Breast epithelium (tissue), 4 donors: Measurements from ENCODE around the gene DYNLT1. TPM values are rescaled to one million over a fixed set of nuclear protein-coding genes. Genes with fewer than 3 reads are reported as not detected.
"Not testable (repeated sequence)": the region's sequence is repeated elsewhere in the genome, so short reads cannot be mapped to it uniquely, and the experiment has no call there.

ENCODE experiments used
- DNase-seq, 2 donors: peaks; one replicate each; pipeline ENCODE4 v3.0.0-alpha.2; 2019; ENCODE audit warnings: low spot score in 2 of 2
- H3K27ac ChIP-seq, 2 donors: fragments of 200-600 bp; sonication (generic) in 1 of 2; one replicate each; pipeline ENCODE4 v1.5.1; 2016 to 2019; ENCODE audit warnings: mild to moderate bottlenecking in 1 of 2
- H3K27me3 ChIP-seq, 2 donors: fragments of 200-600 bp; sonication (generic) in 1 of 2; one replicate each; pipeline versions ENCODE4 v1.5.1 to v1.6.0; 2017 to 2019; ENCODE audit warnings: control low read depth in 1 of 2, mild to moderate bottlenecking in 1 of 2
- H3K36me3 ChIP-seq: fragments of 200-600 bp; one replicate; pipeline ENCODE4 v1.5.1; 2019
- H3K4me1 ChIP-seq, 2 donors: fragments of 200-600 bp; sonication (generic); one replicate each; pipeline ENCODE4 v1.5.1; 2016 to 2019; ENCODE audit warnings: control low read depth in 1 of 2
- H3K4me3 ChIP-seq, 3 donors: fragments of 200-600 bp; sonication (generic); 1 replicate in 2 of 3; 2 replicates in 1 of 3; pipeline ENCODE4 v1.5.1; 2016 to 2019; ENCODE audit warnings: mild to moderate bottlenecking in 3 of 3, moderate library complexity in 2 of 3
- H3K9me3 ChIP-seq, 2 donors: fragments of 200-600 bp; sonication (generic) in 1 of 2; one replicate each; pipeline ENCODE4 v1.5.1; 2016 to 2019; ENCODE audit warnings: control low read depth in 1 of 2
- CTCF ChIP-seq, 3 donors: fragments of 450-650 bp; IDR thresholded peaks; one replicate each; pipeline ENCODE4 v1.5.1; 2016 to 2017; ENCODE audit warnings: antibody characterized with exemption in 3 of 3, mild to moderate bottlenecking in 3 of 3, moderate library complexity in 3 of 3
- POLR2A ChIP-seq: fragments of 450-650 bp; IDR thresholded peaks from one replicate; pipeline ENCODE4 v1.6.1; 2016; ENCODE audit warnings: antibody characterized with exemption, mild to moderate bottlenecking, moderate library complexity
- POLR2AphosphoS5 ChIP-seq, 3 donors: sonication (generic); formaldehyde crosslinking; IDR thresholded peaks; one replicate each; pipeline ENCODE4 v1.6.1; 2017; ENCODE audit warnings: antibody characterized with exemption in 3 of 3
- intact Hi-C: fragments of 100-400 bp; cut with DNase I; formaldehyde crosslinking; loops from one replicate; pipeline ENCODE4 v1.15.1; 2023; ENCODE audit warnings: low total_unique reads
- total RNA-seq, 3 donors: library from RNA; depleted of rRNA; stranded (reverse); fragments of >200 nt; gene quantifications; one replicate each; pipeline ENCODE4 v1.1.0, GENCODE V29; 2016

The DYNLT1 gene
- total RNA-seq, 3 donors from 2014 or later: 48.2 to 76.1 (median 73.4) TPM

- no peak overlapping the region for H3K27ac ChIP-seq
- TF ChIP-seq CTCF (IDR thresholded peaks at IDR 0.05): no peak
- H3K4me1 ChIP-seq: peaks cover 4 to 11% of the 10 kb centered on the region in 2 donors
- no peak overlapping the region for H3K4me3 ChIP-seq
- H3K27me3 ChIP-seq: no peaks in the 10 kb centered on the region
- no peaks in the 10 kb centered on the region for H3K36me3 ChIP-seq
- DNase-seq: no peak
- H3K9me3 ChIP-seq: no peaks in the 10 kb centered on the region
- intact Hi-C loops: no loop called here
Measured at GRCh38 chr6:158638324-158638854, 6.2 kb downstream of the DYNLT1 start.

GRCh38 chr6:158636778-158637177 lies 7.8 kb downstream of the DYNLT1 start:
- peaks cover 0 to under 1% of the 10 kb centered on the region in 2 donors for H3K4me1 ChIP-seq
- intact Hi-C loops: no loop called here
- DNase-seq: no peak
- no peaks in the 10 kb centered on the region for H3K9me3 ChIP-seq
- H3K27ac ChIP-seq: no peak overlapping the region
- no peak overlapping the region for H3K4me3 ChIP-seq
- TF ChIP-seq POLR2A (no peak), CTCF (IDR thresholded peaks at IDR 0.05) (no peak), POLR2AphosphoS5 (IDR thresholded peaks at IDR 0.05) (no peak)
- H3K36me3 ChIP-seq: no peaks in the 10 kb centered on the region
- H3K27me3 ChIP-seq: no peaks in the 10 kb centered on the region

GRCh38 chr6:158635427-158636073 lies 9.0 kb downstream of the DYNLT1 start:
- TF ChIP-seq POLR2A (no peak), POLR2AphosphoS5 (IDR thresholded peaks at IDR 0.05) (no peak), CTCF (IDR thresholded peaks at IDR 0.05) (no peak)
- Histone ChIP-seq H3K27ac (no peak overlapping the region), H3K4me3 (no peak overlapping the region), H3K9me3 (no peaks in the 10 kb centered on the region), H3K36me3 (no peaks in the 10 kb centered on the region), H3K27me3 (no peaks in the 10 kb centered on the region), H3K4me1 (no peaks in the 10 kb centered on the region)
- intact Hi-C loops: no loop called here
- DNase-seq: no peak

GRCh38 chr6:158634695-158635426 lies 9.7 kb downstream of the DYNLT1 start:
- H3K27me3 ChIP-seq: no peaks in the 10 kb centered on the region
- TF ChIP-seq CTCF (IDR thresholded peaks at IDR 0.05) (no peak), POLR2AphosphoS5 (IDR thresholded peaks at IDR 0.05) (no peak), POLR2A (no peak)
- intact Hi-C loops: no loop called here
- H3K36me3 ChIP-seq: no peaks in the 10 kb centered on the region
- no peak for DNase-seq
- H3K27ac ChIP-seq: no peak overlapping the region
- H3K4me1 ChIP-seq: no peaks in the 10 kb centered on the region
- no peaks in the 10 kb centered on the region for H3K9me3 ChIP-seq
- H3K4me3 ChIP-seq: no peak overlapping the region

GRCh38 chr6:158633127-158633526 lies 11.4 kb downstream of the DYNLT1 start:
- DNase-seq: no peak
- H3K4me3 ChIP-seq: no peak overlapping the region
- intact Hi-C loops: no loop called here
- H3K9me3 ChIP-seq: no peaks in the 10 kb centered on the region
- no peaks in the 10 kb centered on the region for H3K27me3 ChIP-seq
- H3K36me3 ChIP-seq: no peaks in the 10 kb centered on the region
- H3K4me1 ChIP-seq: no peaks in the 10 kb centered on the region
- TF ChIP-seq CTCF (IDR thresholded peaks at IDR 0.05) (no peak), POLR2AphosphoS5 (IDR thresholded peaks at IDR 0.05) (no peak), POLR2A (no peak)
- no peak overlapping the region for H3K27ac ChIP-seq

- H3K4me1 ChIP-seq, H3K27me3 ChIP-seq, DNase-seq, H3K9me3 ChIP-seq, H3K36me3 ChIP-seq, H3K4me3 ChIP-seq, intact Hi-C loops: not testable (repeated sequence)
- peak overlapping the region; percentile 58 to 60 for H3K27ac ChIP-seq
Measured at GRCh38 chr6:158632538-158633119, 11.9 kb downstream of the DYNLT1 start.
